Keratinocyte (primary cell): Measurements from ENCODE around the gene SUGCT. TPM values are rescaled to one million over a fixed set of nuclear protein-coding genes. Genes with fewer than 3 reads are reported as not detected.

Experiments
- DNase-seq: peaks from one replicate; pipeline ENCODE4 v3.0.0-alpha.2; 2011; ENCODE audit warnings: low read depth, missing footprints, low spot score
- FAIRE-seq: peaks from 2 replicates; lab custom pipeline; 2011; peaks lifted over from hg19 to GRCh38; lab: Jason Lieb, UNC
- H2AFZ ChIP-seq: 2 replicates; pipeline ENCODE4 v1.6.0; 2012; ENCODE audit warnings: low read length, control low read depth, inconsistent platforms; ENCODE audit not compliant: control insufficient read depth
- H3K27ac ChIP-seq: 2 replicates; pipeline ENCODE4 v1.5.1; 2011; ENCODE audit warnings: low read length; ENCODE audit not compliant: control insufficient read depth, insufficient read depth
- H3K27me3 ChIP-seq: 3 replicates; pipeline ENCODE4 v1.6.0; 2011; ENCODE audit warnings: low read length; ENCODE audit not compliant: control insufficient read depth, insufficient read depth; ENCODE audit errors: extremely low read depth
- H3K36me3 ChIP-seq, 2 experiments: 2 replicates in 1 of 2; 3 replicates in 1 of 2; pipeline ENCODE4 v1.5.1; 2011; ENCODE audit warnings: low read length in 2 of 2, mild to moderate bottlenecking in 1 of 2; ENCODE audit not compliant: control insufficient read depth in 2 of 2, insufficient read depth in 2 of 2; ENCODE audit errors: extremely low read depth in 1 of 2
- H3K4me1 ChIP-seq: 3 replicates; pipeline ENCODE4 v1.5.1; 2011; ENCODE audit warnings: low read length; ENCODE audit not compliant: control insufficient read depth, insufficient read depth; ENCODE audit errors: extremely low read depth
- H3K4me2 ChIP-seq: 3 replicates; pipeline ENCODE4 v1.6.0; 2011; ENCODE audit warnings: low read depth, low read length; ENCODE audit not compliant: control insufficient read depth, insufficient read depth; ENCODE audit errors: extremely low read depth
- H3K4me3 ChIP-seq, 3 experiments: fragments of 200-600 bp in 1 of 3; sonication (generic) in 1 of 3; 2 replicates in 2 of 3; 3 replicates in 1 of 3; pipeline ENCODE4 v1.5.1; 2011 to 2016; ENCODE audit warnings: low read length in 3 of 3, mild to moderate bottlenecking in 3 of 3, control low read depth in 2 of 3, inconsistent platforms in 1 of 3, low read depth in 1 of 3, mixed read lengths in 1 of 3, mixed run types in 1 of 3, moderate library complexity in 1 of 3; ENCODE audit not compliant: control insufficient read depth in 2 of 3, insufficient read depth in 2 of 3; ENCODE audit errors: extremely low read depth in 1 of 3
- H3K79me2 ChIP-seq: 2 replicates; pipeline ENCODE4 v1.6.0; 2012; ENCODE audit warnings: low read length; ENCODE audit not compliant: control insufficient read depth, insufficient read depth
- H3K9ac ChIP-seq: 3 replicates; pipeline ENCODE4 v1.6.0; 2011; ENCODE audit warnings: low read length; ENCODE audit not compliant: control insufficient read depth, insufficient read depth; ENCODE audit errors: extremely low read depth
- H3K9me1 ChIP-seq: 3 replicates; pipeline ENCODE4 v1.6.0; 2011; ENCODE audit warnings: low read length; ENCODE audit not compliant: control insufficient read depth, insufficient read depth; ENCODE audit errors: extremely low read depth
- H3K9me3 ChIP-seq: 2 replicates; pipeline ENCODE4 v1.5.1; 2012; ENCODE audit warnings: low read depth, low read length; ENCODE audit not compliant: control insufficient read depth
- H4K20me1 ChIP-seq: 3 replicates; pipeline ENCODE4 v1.6.0; 2011; ENCODE audit warnings: low read length; ENCODE audit not compliant: control insufficient read depth, insufficient read depth; ENCODE audit errors: extremely low read depth
- EZH2 ChIP-seq: IDR thresholded peaks from one replicate; pipeline ENCODE4 v1.6.1; 2012; ENCODE audit warnings: inconsistent platforms, mild to moderate bottlenecking, low read length, moderate library complexity
- dilution Hi-C: fragments of 300-500 bp; cut with MboI; formaldehyde crosslinking; loops from one replicate; pipeline ENCODE4 v1.7.0; 2020; ENCODE audit warnings: low sequenced_read_pairs; ENCODE audit not compliant: extremely low pct_ligation_motif_present
- polyA plus RNA-seq, 5 experiments: library from polyadenylated mRNA; depleted of rRNA in 3 of 5; stranded (reverse) in 3 of 5; stranded (forward) in 1 of 5; unstranded in 1 of 5; fragments of >200 nt; gene quantifications; 1 replicate in 1 of 5; 2 replicates in 3 of 5; 3 replicates in 1 of 5; pipeline versions ENCODE4 v1.2.1 to v1.2.3, GENCODE V29; 2011 to 2012; ENCODE audit warnings: missing spikeins in 2 of 5, low read depth in 1 of 5, low replicate concordance in 1 of 5
- TF ChIP-seq, protein P1 (sequence below), 3 experiments: IDR thresholded peaks in 1 of 3; conservative IDR thresholded peaks in 1 of 3; optimal IDR thresholded peaks in 1 of 3; 2 replicates in 2 of 3; 3 replicates in 1 of 3; pipeline versions ENCODE3 to v1.5.1; 2011; ENCODE audit warnings: low read length in 3 of 3, mild to moderate bottlenecking in 3 of 3, moderate library complexity in 2 of 3, control low read depth in 1 of 3, inconsistent platforms in 1 of 3; ENCODE audit not compliant: insufficient read depth in 2 of 3; ENCODE audit errors: extremely low read depth in 1 of 3

The SUGCT gene
- polyA plus RNA-seq, 1 donor (not counting 4 experiments of a cell fraction or from before 2014, with no cell fraction given): 134 TPM

DNA sequence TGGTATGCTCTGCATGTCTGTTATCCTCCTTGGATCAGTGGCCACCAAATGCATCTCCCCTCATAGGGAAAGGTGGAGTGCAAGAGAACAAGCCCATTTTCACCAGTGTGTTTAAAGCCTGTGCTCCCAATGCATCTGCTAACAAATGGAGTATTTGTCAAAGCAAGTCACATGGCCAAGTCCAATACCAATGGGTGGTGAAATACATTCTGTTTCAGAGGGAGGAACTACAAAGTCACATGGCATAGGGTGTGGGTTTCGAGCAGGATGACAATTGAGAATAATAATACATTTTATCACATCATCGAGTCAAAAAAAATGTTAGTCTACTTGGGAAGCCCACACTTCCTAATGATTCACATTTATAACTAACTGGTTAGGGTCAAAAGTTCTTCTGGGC is 62.7 kb downstream of the SUGCT start:
- Histone ChIP-seq H3K27me3 (no peaks in the 10 kb centered on the region), H4K20me1 (no peaks in the 10 kb centered on the region), H3K4me1 (no peaks in the 10 kb centered on the region), H3K79me2 (no peaks in the 10 kb centered on the region), H3K9ac (no peak overlapping the region), H3K36me3 (no peaks in the 10 kb centered on the region), H3K4me2 (no peak overlapping the region), H2AFZ (no peak overlapping the region), H3K9me3 (no peaks in the 10 kb centered on the region), H3K4me3 (no peak overlapping the region), H3K27ac (no peak overlapping the region), H3K9me1 (no peaks in the 10 kb centered on the region)
- dilution Hi-C loops: no loop called here
- DNase-seq (no peak), FAIRE-seq (no peak)
- no peak for TF ChIP-seq EZH2
- TF ChIP-seq, protein P1, sequence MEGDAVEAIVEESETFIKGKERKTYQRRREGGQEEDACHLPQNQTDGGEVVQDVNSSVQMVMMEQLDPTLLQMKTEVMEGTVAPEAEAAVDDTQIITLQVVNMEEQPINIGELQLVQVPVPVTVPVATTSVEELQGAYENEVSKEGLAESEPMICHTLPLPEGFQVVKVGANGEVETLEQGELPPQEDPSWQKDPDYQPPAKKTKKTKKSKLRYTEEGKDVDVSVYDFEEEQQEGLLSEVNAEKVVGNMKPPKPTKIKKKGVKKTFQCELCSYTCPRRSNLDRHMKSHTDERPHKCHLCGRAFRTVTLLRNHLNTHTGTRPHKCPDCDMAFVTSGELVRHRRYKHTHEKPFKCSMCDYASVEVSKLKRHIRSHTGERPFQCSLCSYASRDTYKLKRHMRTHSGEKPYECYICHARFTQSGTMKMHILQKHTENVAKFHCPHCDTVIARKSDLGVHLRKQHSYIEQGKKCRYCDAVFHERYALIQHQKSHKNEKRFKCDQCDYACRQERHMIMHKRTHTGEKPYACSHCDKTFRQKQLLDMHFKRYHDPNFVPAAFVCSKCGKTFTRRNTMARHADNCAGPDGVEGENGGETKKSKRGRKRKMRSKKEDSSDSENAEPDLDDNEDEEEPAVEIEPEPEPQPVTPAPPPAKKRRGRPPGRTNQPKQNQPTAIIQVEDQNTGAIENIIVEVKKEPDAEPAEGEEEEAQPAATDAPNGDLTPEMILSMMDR (optimal IDR thresholded peaks at IDR 0.05 in 1 of 3, IDR thresholded peaks at IDR 0.05 in 1 of 3, conservative IDR thresholded peaks at IDR 0.05 in 1 of 3; ENCODE audit: extremely low read depth in 1 of 3, insufficient read depth in 2 of 3, low read length in 3 of 3): no peak

DNA sequence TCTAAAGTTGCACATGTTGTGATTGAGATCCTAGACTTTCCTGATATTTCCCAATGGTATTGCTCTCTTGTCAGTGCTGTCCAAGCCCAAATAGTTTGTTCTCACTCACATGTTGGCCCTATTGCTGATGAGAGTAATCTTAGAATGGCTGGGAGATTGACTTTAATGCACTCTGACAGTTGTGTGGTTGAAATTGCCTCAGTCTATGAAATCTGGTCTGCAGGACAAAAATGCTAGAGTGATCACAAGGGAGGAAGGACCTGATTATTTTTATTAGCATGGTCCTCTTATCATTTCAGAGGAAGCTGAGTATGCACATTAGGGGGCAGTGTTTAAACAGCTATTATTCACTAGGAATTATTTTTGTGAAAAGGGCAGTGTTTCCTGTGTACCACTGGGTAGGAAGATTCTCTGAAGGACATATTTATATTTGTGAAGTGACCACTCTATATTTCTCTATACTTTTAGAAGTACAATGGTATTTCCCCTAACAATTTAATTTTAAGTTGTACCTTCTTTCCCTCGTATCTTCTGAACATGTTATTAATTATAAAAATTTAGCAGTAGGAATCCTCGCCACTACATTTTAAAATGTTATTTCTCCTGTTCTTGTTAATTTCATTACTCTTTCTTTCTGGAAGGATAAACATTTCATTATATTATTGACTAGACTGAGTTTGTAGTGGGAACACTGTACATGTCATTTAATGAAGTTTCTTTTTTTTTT is 64.4 kb downstream of the SUGCT start:
- DNase-seq: no peak

More for the DNA sequence above, 64.4 kb downstream of the SUGCT start:
- no peak for TF ChIP-seq EZH2
- TF ChIP-seq, protein P1 (optimal IDR thresholded peaks at IDR 0.05 in 1 of 3, IDR thresholded peaks at IDR 0.05 in 1 of 3, conservative IDR thresholded peaks at IDR 0.05 in 1 of 3; ENCODE audit: extremely low read depth in 1 of 3, insufficient read depth in 2 of 3, low read length in 3 of 3): peak in 2 of 3 experiments; percentile 24 to 46
- no peaks in the 10 kb centered on the region for H3K27me3 ChIP-seq
- no peaks in the 10 kb centered on the region for H3K9me3 ChIP-seq
- H3K27ac ChIP-seq: no peak overlapping the region
- no peak overlapping the region for H3K4me3 ChIP-seq
- no peaks in the 10 kb centered on the region for H3K9me1 ChIP-seq
- no peak overlapping the region for H3K4me2 ChIP-seq
- H2AFZ ChIP-seq: no peak overlapping the region
- dilution Hi-C loops: no loop called here
- H3K9ac ChIP-seq: no peak overlapping the region
- H3K79me2 ChIP-seq: no peaks in the 10 kb centered on the region
- H3K36me3 ChIP-seq: no peaks in the 10 kb centered on the region
- H4K20me1 ChIP-seq: no peaks in the 10 kb centered on the region
- no peaks in the 10 kb centered on the region for H3K4me1 ChIP-seq
- FAIRE-seq: no peak
